ENCODE results near the gene AP4S1.

The AP4S1 gene

DNA sequence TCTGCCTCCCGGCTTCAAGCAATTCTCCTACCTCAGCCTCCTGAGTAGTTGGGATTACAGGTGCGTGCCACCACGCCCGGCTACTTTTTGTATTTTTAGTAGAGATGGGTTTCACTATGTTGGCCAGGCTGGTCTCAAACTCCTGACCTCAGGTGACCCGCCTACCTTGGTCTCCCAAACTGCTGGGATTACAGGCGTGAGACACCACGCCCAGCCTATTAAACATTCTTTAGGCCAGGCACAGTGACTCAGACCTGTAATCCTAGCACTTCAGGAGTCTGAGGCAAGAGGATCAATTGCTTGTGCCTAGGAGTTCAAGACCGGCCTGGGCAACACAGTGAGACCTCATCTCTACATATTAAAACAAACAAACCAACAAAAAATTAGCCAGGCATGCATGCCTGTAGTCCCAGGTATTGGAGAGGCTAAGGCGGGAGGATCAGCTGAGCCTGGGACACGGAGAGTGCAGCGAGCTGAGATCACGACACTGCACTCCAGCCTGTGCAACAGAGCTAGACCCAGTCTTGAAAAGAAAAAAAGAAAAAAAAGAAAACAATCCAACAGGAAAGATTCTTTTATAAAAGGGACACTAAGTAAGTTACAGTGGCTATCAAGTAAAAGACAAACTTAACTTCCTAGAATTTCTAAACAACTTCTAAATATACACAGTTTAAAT, 111.9 kb downstream of the AP4S1 start:
- H3K4me2 ChIP-seq (ENCODE audit: insufficient read depth, low read length): no peak overlapping the region
- DNase-seq (no peak), ATAC-seq (ENCODE audit: insufficient read depth, low read depth) (no peak)
- no peak overlapping the region for H3K9ac ChIP-seq (ENCODE audit: low read depth, low read length)
- H3K79me2 ChIP-seq (ENCODE audit: insufficient read depth, low read length): no peaks in the 10 kb centered on the region
- H3K27ac ChIP-seq (ENCODE audit: low read length): no peak overlapping the region
- TF ChIP-seq, protein P1, sequence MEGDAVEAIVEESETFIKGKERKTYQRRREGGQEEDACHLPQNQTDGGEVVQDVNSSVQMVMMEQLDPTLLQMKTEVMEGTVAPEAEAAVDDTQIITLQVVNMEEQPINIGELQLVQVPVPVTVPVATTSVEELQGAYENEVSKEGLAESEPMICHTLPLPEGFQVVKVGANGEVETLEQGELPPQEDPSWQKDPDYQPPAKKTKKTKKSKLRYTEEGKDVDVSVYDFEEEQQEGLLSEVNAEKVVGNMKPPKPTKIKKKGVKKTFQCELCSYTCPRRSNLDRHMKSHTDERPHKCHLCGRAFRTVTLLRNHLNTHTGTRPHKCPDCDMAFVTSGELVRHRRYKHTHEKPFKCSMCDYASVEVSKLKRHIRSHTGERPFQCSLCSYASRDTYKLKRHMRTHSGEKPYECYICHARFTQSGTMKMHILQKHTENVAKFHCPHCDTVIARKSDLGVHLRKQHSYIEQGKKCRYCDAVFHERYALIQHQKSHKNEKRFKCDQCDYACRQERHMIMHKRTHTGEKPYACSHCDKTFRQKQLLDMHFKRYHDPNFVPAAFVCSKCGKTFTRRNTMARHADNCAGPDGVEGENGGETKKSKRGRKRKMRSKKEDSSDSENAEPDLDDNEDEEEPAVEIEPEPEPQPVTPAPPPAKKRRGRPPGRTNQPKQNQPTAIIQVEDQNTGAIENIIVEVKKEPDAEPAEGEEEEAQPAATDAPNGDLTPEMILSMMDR (IDR thresholded peaks at IDR 0.05; ENCODE audit: borderline replicate concordance, extremely low read depth, low read length, poor library complexity, severe bottlenecking): no peak
- TF ChIP-seq EZH2 (IDR thresholded peaks at IDR 0.05; ENCODE audit: borderline replicate concordance, low read depth, low read length, severe bottlenecking): no peak
- H3K9me3 ChIP-seq (ENCODE audit: insufficient read depth, low read length, severe bottlenecking): no peaks in the 10 kb centered on the region
- H3K36me3 ChIP-seq (ENCODE audit: insufficient read depth, low read length): peaks cover 85% of the 10 kb centered on the region
- H3K4me3 ChIP-seq (ENCODE audit: low read depth in 1 of 2, low read length in 2 of 2): no peak overlapping the region
- no peaks in the 10 kb centered on the region for H4K20me1 ChIP-seq (ENCODE audit: insufficient read depth, low read length)
- no peak overlapping the region for H2AFZ ChIP-seq (ENCODE audit: low read depth, low read length)
- H3K27me3 ChIP-seq (ENCODE audit: insufficient read depth, low read length, poor library complexity): no peaks in the 10 kb centered on the region
- H3K4me1 ChIP-seq (ENCODE audit: insufficient read depth, low read length): no peaks in the 10 kb centered on the region

DNA sequence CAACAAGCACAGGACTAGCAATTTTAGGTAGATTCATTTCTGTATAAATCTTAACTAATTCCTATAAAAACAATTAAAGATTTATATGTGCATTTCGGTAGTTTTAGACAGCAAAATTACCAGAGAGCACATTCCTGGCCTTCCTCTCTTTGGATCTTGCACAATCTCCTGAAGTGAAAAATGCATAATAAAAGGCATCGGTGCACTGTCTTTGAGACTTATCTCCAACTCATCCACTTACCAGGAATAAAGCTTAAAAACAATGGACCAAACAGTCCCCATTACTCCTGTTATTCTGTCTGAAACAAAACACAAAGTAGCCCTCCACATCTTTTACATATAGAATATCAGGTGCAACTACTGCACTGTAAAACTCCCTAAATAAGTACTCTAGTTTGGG, 112.9 kb downstream of the AP4S1 start:
- no peaks in the 10 kb centered on the region for H3K9me3 ChIP-seq (ENCODE audit: insufficient read depth, low read length, severe bottlenecking)
- no peak overlapping the region for H3K4me3 ChIP-seq (ENCODE audit: low read depth in 1 of 2, low read length in 2 of 2)
- H3K79me2 ChIP-seq (ENCODE audit: insufficient read depth, low read length): no peaks in the 10 kb centered on the region
- peaks cover 83% of the 10 kb centered on the region for H3K36me3 ChIP-seq (ENCODE audit: insufficient read depth, low read length)
- no peak overlapping the region for H3K9ac ChIP-seq (ENCODE audit: low read depth, low read length)
- no peak overlapping the region for H2AFZ ChIP-seq (ENCODE audit: low read depth, low read length)
- DNase-seq: no peak
- H3K4me2 ChIP-seq (ENCODE audit: insufficient read depth, low read length): no peak overlapping the region
- no peak for ATAC-seq (ENCODE audit: insufficient read depth, low read depth)
- no peaks in the 10 kb centered on the region for H3K27me3 ChIP-seq (ENCODE audit: insufficient read depth, low read length, poor library complexity)
- H3K4me1 ChIP-seq (ENCODE audit: insufficient read depth, low read length): no peaks in the 10 kb centered on the region
- TF ChIP-seq, protein P1 (IDR thresholded peaks at IDR 0.05; ENCODE audit: borderline replicate concordance, extremely low read depth, low read length, poor library complexity, severe bottlenecking): no peak
- no peak for TF ChIP-seq EZH2 (IDR thresholded peaks at IDR 0.05; ENCODE audit: borderline replicate concordance, low read depth, low read length, severe bottlenecking)
- H3K27ac ChIP-seq (ENCODE audit: low read length): no peak overlapping the region
- H4K20me1 ChIP-seq (ENCODE audit: insufficient read depth, low read length): no peaks in the 10 kb centered on the region

DNA sequence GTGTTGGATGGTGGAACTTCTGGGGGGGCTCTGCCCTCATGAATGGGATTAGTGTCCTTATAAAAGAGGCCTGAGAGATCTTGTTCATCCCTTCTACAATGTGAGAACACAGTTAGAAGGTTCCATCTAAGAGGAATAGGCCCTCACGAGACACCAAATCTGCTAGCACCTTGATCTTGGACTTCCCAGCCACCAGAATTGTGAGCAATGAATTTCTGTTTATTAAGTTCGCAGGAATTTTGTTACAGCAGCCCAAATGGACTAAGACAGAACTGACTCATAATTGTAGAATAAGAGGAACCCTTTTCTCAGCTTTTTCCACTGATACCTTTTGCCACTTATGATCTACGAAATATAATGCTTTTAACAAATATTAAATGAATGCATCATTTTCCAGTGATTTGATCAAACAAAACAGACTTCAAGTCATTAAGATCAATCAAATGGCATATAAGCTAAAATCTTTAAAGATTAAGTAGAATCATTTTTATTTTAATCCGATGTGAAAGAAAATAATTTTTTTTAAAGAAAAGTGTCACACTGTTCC, 113.9 kb downstream of the AP4S1 start:
- no peak for DNase-seq
- no peak overlapping the region for H3K4me2 ChIP-seq (ENCODE audit: insufficient read depth, low read length)
- H3K79me2 ChIP-seq (ENCODE audit: insufficient read depth, low read length): no peaks in the 10 kb centered on the region
- no peak for TF ChIP-seq EZH2 (IDR thresholded peaks at IDR 0.05; ENCODE audit: borderline replicate concordance, low read depth, low read length, severe bottlenecking)
- TF ChIP-seq, protein P1 (IDR thresholded peaks at IDR 0.05; ENCODE audit: borderline replicate concordance, extremely low read depth, low read length, poor library complexity, severe bottlenecking): no peak
- H3K36me3 ChIP-seq (ENCODE audit: insufficient read depth, low read length): peaks cover 83% of the 10 kb centered on the region
- no peak overlapping the region for H3K9ac ChIP-seq (ENCODE audit: low read depth, low read length)
- H3K4me1 ChIP-seq (ENCODE audit: insufficient read depth, low read length): no peaks in the 10 kb centered on the region
- ATAC-seq (ENCODE audit: insufficient read depth, low read depth): no peak
- no peak overlapping the region for H3K27ac ChIP-seq (ENCODE audit: low read length)
- H2AFZ ChIP-seq (ENCODE audit: low read depth, low read length): no peak overlapping the region
- H4K20me1 ChIP-seq (ENCODE audit: insufficient read depth, low read length): no peaks in the 10 kb centered on the region
- no peaks in the 10 kb centered on the region for H3K27me3 ChIP-seq (ENCODE audit: insufficient read depth, low read length, poor library complexity)
- no peaks in the 10 kb centered on the region for H3K9me3 ChIP-seq (ENCODE audit: insufficient read depth, low read length, severe bottlenecking)
- no peak overlapping the region for H3K4me3 ChIP-seq (ENCODE audit: low read depth in 1 of 2, low read length in 2 of 2)
